Adrenal gland (tissue), 12 donors: ENCODE results near the gene GPR161. TPM values are rescaled to one million over a fixed set of nuclear protein-coding genes. Genes with fewer than 3 reads are reported as not detected.
A peak's percentile ranks its signal among the peaks of the same experiment; 100 is the strongest.

Source experiments
- DNase-seq, 7 donors: peaks; one replicate each; pipeline ENCODE4 v3.0.0-alpha.2; 2019 to 2020
- H3K27ac ChIP-seq, 5 donors: fragments of 200-600 bp; sonication (generic) in 4 of 5; 1 replicate in 3 of 5; 2 replicates in 2 of 5; pipeline versions ENCODE4 v1.5.1 to v1.8.0; 2016 to 2020; ENCODE audit warnings: mild to moderate bottlenecking in 1 of 5
- H3K27me3 ChIP-seq: fragments of 200-600 bp; 2 replicates; pipeline ENCODE4 v1.8.0; 2021
- H3K36me3 ChIP-seq, 2 donors: fragments of 200-600 bp; replicated peaks in 1 of 2; 1 replicate in 1 of 2; 2 replicates in 1 of 2; pipeline versions ENCODE4 v1.5.1 to v1.8.0; 2018 to 2022
- H3K4me1 ChIP-seq, 2 donors: fragments of 200-600 bp; replicated peaks in 1 of 2; 1 replicate in 1 of 2; 2 replicates in 1 of 2; pipeline versions ENCODE4 v1.5.1 to v1.8.0; 2018 to 2021
- H3K4me3 ChIP-seq, 4 donors: fragments of 200-600 bp; sonication (generic) in 3 of 4; one replicate each; pipeline ENCODE4 v1.5.1; 2016 to 2018
- H3K9me3 ChIP-seq, 3 donors: fragments of 200-600 bp; sonication (generic) in 1 of 3; replicated peaks in 1 of 3; 1 replicate in 2 of 3; 2 replicates in 1 of 3; pipeline versions ENCODE4 v1.5.1 to v1.8.0; 2016 to 2021
- POLR2A ChIP-seq, 2 donors: fragments of 450-650 bp; IDR thresholded peaks; one replicate each; pipeline ENCODE4 v1.6.1; 2017; ENCODE audit warnings: antibody characterized with exemption in 2 of 2, mild to moderate bottlenecking in 2 of 2, moderate library complexity in 1 of 2
- WGBS, 4 donors: extraction: QIAGEN DNeasy Blood & Tissue Kit in 2 of 4; methylation state at CpG; one replicate each; pipeline versions ENCODE4 v1.1.5 to v1.1.7; 2013 to 2017; 5-methylcytosine and 5-hydroxymethylcytosine counted together
- intact Hi-C, 2 donors: fragments of 100-400 bp; cut with DNase I; formaldehyde crosslinking; loops; one replicate each; pipeline versions ENCODE4 v1.14.1 to v1.15.0; 2022 to 2023
- polyA plus RNA-seq, 3 donors: library from polyadenylated mRNA; stranded (reverse); fragments of 200-250 nt in 2 of 3; fragments of 350-450 nt in 1 of 3; fragmentation: Illumina TruSeq in 1 of 3; extraction: RNeasy Lipid Tissue Mini Kit (QIAGEN cat#74804) in 1 of 3; gene quantifications; one replicate each; pipeline ENCODE4 v1.2.3, GENCODE V29; 2013 to 2014
- total RNA-seq, 9 donors: library from RNA; depleted of rRNA in 4 of 9; stranded (reverse); fragments of >200 nt in 4 of 9; fragments of 120-200 nt in 1 of 9; fragmentation: NEBNext Ultra II Directional in 1 of 9; extraction: Animal tissue kit (Norgen Biotek cat#: 25700) in 1 of 9; gene quantifications; one replicate each; pipeline versions ENCODE4 v1.1.0 to v1.2.4, GENCODE V29; 2013 to 2023
- TF ChIP-seq, protein P1 (sequence below), 6 experiments: fragments of 450-650 bp in 4 of 6; fragments of 200-600 bp in 2 of 6; sonication (generic) in 1 of 6; IDR thresholded peaks; 1 replicate in 5 of 6; 2 replicates in 1 of 6; pipeline versions ENCODE4 v1.5.1 to v1.8.0; 2016 to 2021; ENCODE audit warnings: antibody characterized with exemption in 6 of 6, mild to moderate bottlenecking in 2 of 6, moderate library complexity in 1 of 6
- donor health status: healthy with polysubstance abuse.
- donor health status: Bipolar disorder and iron deficiency.
- donor health status: DM: yes; HTN: yes; CAD: no.
- donor health status: DM: no; HTN: no; CAD: no.
- donor health status: DM: no; HTN: no; CAD: no.
- donor health status: DM: yes; HTN: yes; CAD: no.

GPR161 gene
- total and polyA plus RNA-seq, 12 donors = 0.75 to 4.8 (median 2.9) TPM

DNA sequence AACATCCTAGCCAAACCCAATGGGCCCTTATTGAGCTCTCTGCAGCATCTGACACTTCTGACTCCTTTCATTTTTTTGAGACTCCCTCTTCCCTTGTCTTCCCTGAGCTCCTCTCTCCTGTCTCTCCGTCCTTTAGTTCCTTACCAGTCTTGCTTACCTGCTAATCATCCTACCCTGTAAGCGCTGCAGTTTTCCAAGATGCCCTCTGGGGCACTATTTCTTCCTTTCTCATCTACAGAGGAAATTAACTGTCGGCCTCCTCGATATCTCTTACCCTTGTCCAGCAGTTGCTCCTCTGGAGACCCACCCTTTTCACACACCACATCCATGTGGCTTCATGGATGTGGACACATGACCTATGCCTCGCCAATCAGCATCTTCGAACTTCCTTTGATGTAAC, 6.8 kb downstream of the GPR161 start:
- no peak for TF ChIP-seq POLR2A (IDR thresholded peaks at IDR 0.05)
- TF ChIP-seq, protein P1, sequence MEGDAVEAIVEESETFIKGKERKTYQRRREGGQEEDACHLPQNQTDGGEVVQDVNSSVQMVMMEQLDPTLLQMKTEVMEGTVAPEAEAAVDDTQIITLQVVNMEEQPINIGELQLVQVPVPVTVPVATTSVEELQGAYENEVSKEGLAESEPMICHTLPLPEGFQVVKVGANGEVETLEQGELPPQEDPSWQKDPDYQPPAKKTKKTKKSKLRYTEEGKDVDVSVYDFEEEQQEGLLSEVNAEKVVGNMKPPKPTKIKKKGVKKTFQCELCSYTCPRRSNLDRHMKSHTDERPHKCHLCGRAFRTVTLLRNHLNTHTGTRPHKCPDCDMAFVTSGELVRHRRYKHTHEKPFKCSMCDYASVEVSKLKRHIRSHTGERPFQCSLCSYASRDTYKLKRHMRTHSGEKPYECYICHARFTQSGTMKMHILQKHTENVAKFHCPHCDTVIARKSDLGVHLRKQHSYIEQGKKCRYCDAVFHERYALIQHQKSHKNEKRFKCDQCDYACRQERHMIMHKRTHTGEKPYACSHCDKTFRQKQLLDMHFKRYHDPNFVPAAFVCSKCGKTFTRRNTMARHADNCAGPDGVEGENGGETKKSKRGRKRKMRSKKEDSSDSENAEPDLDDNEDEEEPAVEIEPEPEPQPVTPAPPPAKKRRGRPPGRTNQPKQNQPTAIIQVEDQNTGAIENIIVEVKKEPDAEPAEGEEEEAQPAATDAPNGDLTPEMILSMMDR (IDR thresholded peaks at IDR 0.05) = no peak
- no peaks in the 10 kb centered on the region for H3K9me3 ChIP-seq

DNA sequence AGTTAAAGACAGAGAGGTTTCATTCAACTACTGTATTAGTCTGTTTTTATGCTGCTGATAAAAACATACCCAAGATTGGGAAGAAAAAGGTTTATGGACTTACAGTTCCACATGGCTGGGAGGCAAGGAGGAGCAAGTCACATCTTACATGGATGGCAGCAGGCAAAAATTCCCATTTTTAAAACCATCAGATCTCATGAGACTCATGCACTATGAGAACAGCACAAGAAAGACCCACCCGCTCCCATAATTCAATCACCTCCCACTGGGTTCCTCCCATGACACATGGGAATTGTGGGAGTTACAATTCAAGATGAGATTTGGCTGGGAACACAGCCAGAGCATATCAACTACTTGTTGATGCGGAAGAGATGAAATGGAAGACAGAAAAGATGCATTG, 9.2 kb downstream of the GPR161 start:
- no peaks in the 10 kb centered on the region for H3K4me1 ChIP-seq
- H3K36me3 ChIP-seq = no peaks in the 10 kb centered on the region
- H3K27ac ChIP-seq = no peak overlapping the region
- H3K27me3 ChIP-seq = no peaks in the 10 kb centered on the region
- no peak overlapping the region for H3K4me3 ChIP-seq
- WGBS, 4 donors = 92 to 95% (median 94%) methylated on average over 2 of the region's 2 CpGs
- intact Hi-C loops = no loop called here
- H3K9me3 ChIP-seq = no peaks in the 10 kb centered on the region
- TF ChIP-seq POLR2A (IDR thresholded peaks at IDR 0.05) = no peak
- TF ChIP-seq, protein P1 (IDR thresholded peaks at IDR 0.05) = no peak
- DNase-seq = no peak

More for the DNA sequence above, 6.8 kb downstream of the GPR161 start:
- Histone ChIP-seq H3K27me3 (no peaks in the 10 kb centered on the region), H3K36me3 (no peaks in the 10 kb centered on the region), H3K4me3 (no peak overlapping the region), H3K4me1 (no peaks in the 10 kb centered on the region), H3K27ac (no peak overlapping the region)
- intact Hi-C loops = no loop called here
- no peak for DNase-seq
- WGBS, 4 donors = 90 to 93% (median 92%) methylated on average over 6 of the region's 6 CpGs

DNA sequence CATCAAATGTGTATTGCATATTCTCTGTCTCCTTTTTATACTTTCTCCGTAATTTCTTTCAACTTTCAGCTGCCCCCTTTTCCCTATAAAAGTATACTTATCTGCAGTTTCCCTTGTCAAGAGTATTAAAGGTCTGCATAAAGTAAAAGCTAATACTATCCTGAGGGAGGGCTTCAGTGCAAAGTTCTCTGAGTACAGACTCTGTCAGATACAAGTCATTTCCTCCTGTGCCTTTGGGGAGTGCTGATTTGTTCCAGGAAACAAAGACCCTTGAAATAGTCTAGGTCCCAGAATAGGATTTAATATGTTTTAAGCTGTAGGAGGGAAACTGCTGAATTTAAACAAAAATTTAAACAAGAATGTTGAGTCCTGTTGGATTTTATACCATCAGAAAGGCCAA, 11.7 kb downstream of the GPR161 start:
- Histone ChIP-seq H3K27me3 (no peaks in the 10 kb centered on the region), H3K9me3 (no peaks in the 10 kb centered on the region), H3K4me1 (no peaks in the 10 kb centered on the region), H3K27ac (no peak overlapping the region), H3K4me3 (no peak overlapping the region), H3K36me3 (no peaks in the 10 kb centered on the region)
- intact Hi-C loops = no loop called here
- no peak for DNase-seq
- TF ChIP-seq POLR2A (IDR thresholded peaks at IDR 0.05) = no peak
- TF ChIP-seq, protein P1 (IDR thresholded peaks at IDR 0.05) = no peak
- WGBS, 4 donors = 82 to 93% (median 87%) methylated on average over 1 of the region's 1 CpG

DNA sequence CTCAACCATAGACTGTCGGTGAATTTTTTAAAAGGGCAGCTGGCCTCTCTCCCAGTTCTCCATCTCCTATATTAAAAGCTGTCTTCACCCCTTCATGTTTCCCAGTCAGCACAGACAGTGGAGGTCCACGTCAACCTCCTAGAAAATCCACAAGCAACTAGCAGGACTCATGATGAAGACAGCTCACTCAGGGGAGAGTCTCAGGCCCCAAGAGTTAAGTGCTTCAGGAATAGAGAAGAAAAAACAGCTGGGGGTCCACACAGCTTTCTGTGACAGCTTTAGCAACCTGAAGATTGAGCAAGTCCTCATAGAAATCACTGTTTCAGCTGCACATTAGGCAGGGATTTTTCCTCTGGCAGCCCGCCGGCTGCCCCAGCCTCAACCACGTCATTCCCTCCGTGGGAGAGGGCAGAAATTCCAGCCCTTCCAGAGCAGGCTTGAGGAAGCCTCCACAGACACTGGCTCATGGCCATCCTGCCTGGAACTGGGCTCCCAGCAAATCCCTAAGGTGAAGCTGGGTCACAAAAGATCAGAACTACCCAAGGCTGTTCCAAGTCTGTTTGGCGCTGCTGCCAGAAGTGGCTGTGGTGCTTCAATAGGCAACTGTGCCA, 15.2 kb downstream of the GPR161 start:
- Histone ChIP-seq H3K4me3 (no peak overlapping the region), H3K4me1 (no peaks in the 10 kb centered on the region), H3K27ac (peak overlapping the region in 2 of 5 donors; percentile 44 to 62), H3K9me3 (no peaks in the 10 kb centered on the region), H3K27me3 (no peaks in the 10 kb centered on the region), H3K36me3 (no peaks in the 10 kb centered on the region)
- no peak for TF ChIP-seq POLR2A (IDR thresholded peaks at IDR 0.05)
- TF ChIP-seq, protein P1 (IDR thresholded peaks at IDR 0.05) = no peak
- 58 to 73% (median 66%) methylated on average over 6 to 7 of the region's 7 CpGs for WGBS, 4 donors
- intact Hi-C loops = no loop called here
- DNase-seq = peak in 6 of 7 donors; percentile 34 to 75 (median 50)
